Breast epithelium (tissue), 4 donors: ENCODE measurements around the gene PROM2. TPM values are rescaled to one million over a fixed set of nuclear protein-coding genes. Genes with fewer than 3 reads are reported as not detected.

Source experiments
- DNase-seq, 2 donors: peaks; one replicate each; pipeline ENCODE4 v3.0.0-alpha.2; 2019; ENCODE audit warnings: low spot score in 2 of 2
- H3K27ac ChIP-seq, 2 donors: fragments of 200-600 bp; sonication (generic) in 1 of 2; one replicate each; pipeline ENCODE4 v1.5.1; 2016 to 2019; ENCODE audit warnings: mild to moderate bottlenecking in 1 of 2
- H3K27me3 ChIP-seq, 2 donors: fragments of 200-600 bp; sonication (generic) in 1 of 2; one replicate each; pipeline versions ENCODE4 v1.5.1 to v1.6.0; 2017 to 2019; ENCODE audit warnings: control low read depth in 1 of 2, mild to moderate bottlenecking in 1 of 2
- H3K36me3 ChIP-seq: fragments of 200-600 bp; one replicate; pipeline ENCODE4 v1.5.1; 2019
- H3K4me1 ChIP-seq, 2 donors: fragments of 200-600 bp; sonication (generic); one replicate each; pipeline ENCODE4 v1.5.1; 2016 to 2019; ENCODE audit warnings: control low read depth in 1 of 2
- H3K4me3 ChIP-seq, 3 donors: fragments of 200-600 bp; sonication (generic); 1 replicate in 2 of 3; 2 replicates in 1 of 3; pipeline ENCODE4 v1.5.1; 2016 to 2019; ENCODE audit warnings: mild to moderate bottlenecking in 3 of 3, moderate library complexity in 2 of 3
- H3K9me3 ChIP-seq, 2 donors: fragments of 200-600 bp; sonication (generic) in 1 of 2; one replicate each; pipeline ENCODE4 v1.5.1; 2016 to 2019; ENCODE audit warnings: control low read depth in 1 of 2
- POLR2A ChIP-seq: fragments of 450-650 bp; IDR thresholded peaks from one replicate; pipeline ENCODE4 v1.6.1; 2016; ENCODE audit warnings: antibody characterized with exemption, mild to moderate bottlenecking, moderate library complexity
- POLR2AphosphoS5 ChIP-seq, 3 donors: sonication (generic); formaldehyde crosslinking; IDR thresholded peaks; one replicate each; pipeline ENCODE4 v1.6.1; 2017; ENCODE audit warnings: antibody characterized with exemption in 3 of 3
- intact Hi-C: fragments of 100-400 bp; cut with DNase I; formaldehyde crosslinking; loops from one replicate; pipeline ENCODE4 v1.15.1; 2023; ENCODE audit warnings: low total_unique reads
- total RNA-seq, 3 donors: library from RNA; depleted of rRNA; stranded (reverse); fragments of >200 nt; gene quantifications; one replicate each; pipeline ENCODE4 v1.1.0, GENCODE V29; 2016
- TF ChIP-seq, protein P1 (sequence below), 3 donors: fragments of 450-650 bp; IDR thresholded peaks; one replicate each; pipeline ENCODE4 v1.5.1; 2016 to 2017; ENCODE audit warnings: antibody characterized with exemption in 3 of 3, mild to moderate bottlenecking in 3 of 3, moderate library complexity in 3 of 3

PROM2 gene
- total RNA-seq, 3 donors from 2014 or later: 1.4 to 48.8 (median 47.7) TPM

DNA sequence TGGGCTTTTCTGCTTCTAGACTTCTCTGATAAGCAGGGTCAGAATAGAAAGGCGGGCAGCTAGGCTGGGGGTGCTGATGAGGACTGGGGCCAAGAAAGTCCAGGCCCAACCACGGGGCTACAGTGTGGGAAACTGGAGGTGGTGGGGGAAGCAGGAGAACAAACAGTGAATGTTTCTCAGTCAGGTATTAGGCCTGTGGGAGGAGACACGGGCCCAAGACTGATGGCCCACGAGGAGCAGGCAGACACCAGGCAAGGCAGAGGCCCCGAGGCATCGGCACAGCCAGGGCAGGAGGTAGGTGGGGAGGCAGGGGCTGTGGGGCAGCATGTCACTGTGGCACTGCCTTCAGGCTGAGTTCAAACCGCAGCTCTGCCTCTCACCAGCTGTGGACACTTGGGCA is 63.6 kb downstream of the PROM2 start:
- Histone ChIP-seq H3K27ac (no peak overlapping the region), H3K4me1 (peaks cover 0 to 5% of the 10 kb centered on the region in 2 donors), H3K36me3 (no peaks in the 10 kb centered on the region), H3K4me3 (no peak overlapping the region), H3K27me3 (no peaks in the 10 kb centered on the region), H3K9me3 (no peaks in the 10 kb centered on the region)
- TF ChIP-seq POLR2A: no peak
- no peak for TF ChIP-seq POLR2AphosphoS5 (IDR thresholded peaks at IDR 0.05)
- TF ChIP-seq, protein P1, sequence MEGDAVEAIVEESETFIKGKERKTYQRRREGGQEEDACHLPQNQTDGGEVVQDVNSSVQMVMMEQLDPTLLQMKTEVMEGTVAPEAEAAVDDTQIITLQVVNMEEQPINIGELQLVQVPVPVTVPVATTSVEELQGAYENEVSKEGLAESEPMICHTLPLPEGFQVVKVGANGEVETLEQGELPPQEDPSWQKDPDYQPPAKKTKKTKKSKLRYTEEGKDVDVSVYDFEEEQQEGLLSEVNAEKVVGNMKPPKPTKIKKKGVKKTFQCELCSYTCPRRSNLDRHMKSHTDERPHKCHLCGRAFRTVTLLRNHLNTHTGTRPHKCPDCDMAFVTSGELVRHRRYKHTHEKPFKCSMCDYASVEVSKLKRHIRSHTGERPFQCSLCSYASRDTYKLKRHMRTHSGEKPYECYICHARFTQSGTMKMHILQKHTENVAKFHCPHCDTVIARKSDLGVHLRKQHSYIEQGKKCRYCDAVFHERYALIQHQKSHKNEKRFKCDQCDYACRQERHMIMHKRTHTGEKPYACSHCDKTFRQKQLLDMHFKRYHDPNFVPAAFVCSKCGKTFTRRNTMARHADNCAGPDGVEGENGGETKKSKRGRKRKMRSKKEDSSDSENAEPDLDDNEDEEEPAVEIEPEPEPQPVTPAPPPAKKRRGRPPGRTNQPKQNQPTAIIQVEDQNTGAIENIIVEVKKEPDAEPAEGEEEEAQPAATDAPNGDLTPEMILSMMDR (IDR thresholded peaks at IDR 0.05): no peak
- intact Hi-C loops: no loop called here
- DNase-seq: no peak

Other genes starting within 250 kb of the PROM2 start
- gene MAL, start 248.7 kb upstream of the PROM2 start, total RNA-seq: 1 to 10 TPM in 1 of 3 donors, under 1 TPM in 1, not detected in 1; 0.32 to 2.3 TPM
- 10 to 100 TPM; 37.4 to 54.4 (median 43.8) TPM for gene MRPS5, start 152.6 kb upstream of the PROM2 start, total RNA-seq
- 10 to 100 TPM; 18.7 to 36.1 (median 25.3) TPM for gene ZNF514, start 114.6 kb upstream of the PROM2 start, total RNA-seq
- gene ZNF2, start 108.6 kb upstream of the PROM2 start, total RNA-seq: 1 to 10 TPM; 2.4 to 8.2 (median 3.6) TPM
- gene ZNF892, start 66.9 kb upstream of the PROM2 start, total RNA-seq: 1 to 10 TPM; 3.7 to 8.6 (median 6.9) TPM
- 10 to 100 TPM; 14.4 to 30.1 (median 15.1) TPM for gene KCNIP3, start 22.9 kb downstream of the PROM2 start, total RNA-seq
- 10 to 100 TPM; 19.3 to 50.1 (median 24.3) TPM for gene FAHD2A, start 128.3 kb downstream of the PROM2 start, total RNA-seq
- not detected for gene TRIM43B, start 210.3 kb downstream of the PROM2 start, total RNA-seq